Caco-2 (cell line): ENCODE results near the gene PIM3. TPM values are rescaled to one million over a fixed set of nuclear protein-coding genes. Genes with fewer than 3 reads are reported as not detected.
A peak's percentile ranks its signal among the peaks of the same experiment; 100 is the strongest.

Experiments used
- BruUV-seq: library from RNA; stranded (reverse); fragments of 400-500 nt; replicated peaks from 2 replicates; lab custom pipeline; 2021; lab: Mats Ljungman, UMichigan
- CTCF ChIA-PET: fragments of 300-600 bp; sonication (Branson Sonifier 250); formaldehyde crosslinking; loops from one replicate; lab custom pipeline; 2022; ENCODE audit warnings: antibody characterized with exemption; lab: Charles Lee
- POLR2A ChIA-PET: fragments of 300-600 bp; sonication (Branson Sonifier 250); formaldehyde crosslinking; loops from one replicate; lab custom pipeline; 2022; ENCODE audit warnings: antibody characterized with exemption; lab: Charles Lee
- DNase-seq, 2 experiments: peaks; one replicate each; pipeline versions ENCODE4 v3.0.0 to v3.0.0-alpha.2; 2020 to 2022
- H3K27me3 ChIP-seq: replicated peaks from 2 replicates; pipeline ENCODE4 v1.6.0; 2011; ENCODE audit warnings: low read length; ENCODE audit not compliant: control insufficient read depth, insufficient read depth
- H3K36me3 ChIP-seq: 2 replicates; pipeline ENCODE4 v1.5.1; 2011; ENCODE audit warnings: low read length; ENCODE audit not compliant: control insufficient read depth, insufficient read depth
- H3K4me1 ChIP-seq: fragments of 250-450 bp; sonication (Bioruptor Pico); 2 replicates; pipeline ENCODE4 v1.5.1; 2020; ENCODE audit warnings: mild to moderate bottlenecking
- H3K4me3 ChIP-seq: 2 replicates; pipeline ENCODE4 v1.5.1; 2011; ENCODE audit warnings: low read depth, mild to moderate bottlenecking, control low read depth, low read length
- H3K9me3 ChIP-seq: fragments of 250-450 bp; sonication (Bioruptor Pico); 2 replicates; pipeline ENCODE4 v1.5.1; 2020; ENCODE audit warnings: mild to moderate bottlenecking, moderate library complexity
- H3K27ac Mint-ChIP-seq: one replicate; pipeline ENCODE4 v1.8.0; 2022; ENCODE audit warnings: mixed read lengths; ENCODE audit not compliant: unreplicated experiment
- H3K27me3 Mint-ChIP-seq: one replicate; pipeline ENCODE4 v1.8.0; 2022; ENCODE audit warnings: mixed read lengths; ENCODE audit not compliant: insufficient read depth, unreplicated experiment
- H3K36me3 Mint-ChIP-seq: one replicate; pipeline ENCODE4 v1.8.0; 2022; ENCODE audit warnings: mild to moderate bottlenecking, mixed read lengths; ENCODE audit not compliant: insufficient read depth, unreplicated experiment
- H3K4me1 Mint-ChIP-seq: one replicate; pipeline ENCODE4 v1.8.0; 2022; ENCODE audit warnings: low read depth, mixed read lengths; ENCODE audit not compliant: unreplicated experiment
- H3K4me3 Mint-ChIP-seq: one replicate; pipeline ENCODE4 v1.8.0; 2022; ENCODE audit warnings: mild to moderate bottlenecking, moderate library complexity, mixed read lengths; ENCODE audit not compliant: unreplicated experiment
- H3K9me3 Mint-ChIP-seq: one replicate; pipeline ENCODE4 v1.8.0; 2022; ENCODE audit warnings: mixed read lengths; ENCODE audit not compliant: unreplicated experiment
- intact Hi-C: fragments of 100-400 bp; cut with micrococcal nuclease; formaldehyde crosslinking; loops from one replicate; pipeline ENCODE4 v1.10.0; 2022; ENCODE audit not compliant: unreplicated experiment
- total RNA-seq: library from RNA; stranded (reverse); gene quantifications from 2 replicates; pipeline ENCODE4 v1.2.3, GENCODE V29; 2022
- TF ChIP-seq, protein P1 (sequence below), 2 experiments: fragments of 200-600 bp in 1 of 2; IDR thresholded peaks; 1 replicate in 1 of 2; 2 replicates in 1 of 2; pipeline versions ENCODE4 v1.5.1 to v1.8.0; 2011 to 2022; ENCODE audit warnings: antibody characterized with exemption in 1 of 2, control low read depth in 1 of 2, inconsistent platforms in 1 of 2, low read depth in 1 of 2, low read length in 1 of 2, mild to moderate bottlenecking in 1 of 2, moderate library complexity in 1 of 2; ENCODE audit not compliant: insufficient read depth in 1 of 2, severe bottlenecking in 1 of 2, unreplicated experiment in 1 of 2

The PIM3 gene
- total RNA-seq, 1 experiment from 2014 or later, result 39.6 TPM

DNA sequence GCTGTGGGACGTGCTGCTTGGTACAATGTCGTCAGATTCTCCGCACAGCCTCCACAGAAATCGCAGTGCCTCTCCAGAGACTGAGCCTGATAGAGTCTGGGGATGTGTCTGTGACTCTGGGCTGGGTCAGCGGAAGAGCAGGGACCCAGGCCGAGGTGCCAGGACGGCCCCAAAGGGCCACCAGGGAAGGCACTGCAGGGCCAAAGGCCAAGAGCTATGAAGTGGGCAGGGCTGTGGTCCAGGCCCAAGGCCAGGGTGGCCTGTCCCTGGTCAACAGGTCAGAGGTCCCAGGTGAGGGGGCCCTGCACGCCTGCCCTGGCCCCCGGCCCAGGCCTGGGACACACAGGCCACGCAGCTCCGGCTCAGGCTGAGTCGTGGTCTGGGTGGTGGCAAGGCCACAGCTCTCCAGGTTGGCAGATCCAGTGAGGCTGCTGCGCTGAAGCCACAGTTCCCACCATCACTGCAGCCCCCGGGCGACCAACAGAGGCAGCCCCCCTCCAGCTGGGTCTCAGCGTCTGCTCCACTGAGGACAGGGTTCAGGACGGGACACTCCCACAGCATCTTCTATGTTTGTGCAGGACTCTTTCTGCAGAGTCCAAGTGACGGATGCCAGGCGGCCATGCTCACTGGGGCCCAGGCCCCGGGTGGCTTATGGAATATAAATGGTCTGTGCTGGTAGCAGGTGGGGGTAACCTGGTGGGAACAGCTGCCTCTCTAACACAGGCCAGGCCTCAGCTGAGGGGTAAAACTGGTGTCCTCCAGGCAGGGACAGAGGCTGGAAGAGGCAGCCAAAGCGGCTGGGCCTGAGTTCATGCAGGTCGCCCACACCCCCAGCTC lies 4.8 kb upstream of the PIM3 start:
- Histone ChIP-seq H3K9me3 (no peaks in the 10 kb centered on the region), H3K36me3 (no peaks in the 10 kb centered on the region), H3K4me3 (no peak overlapping the region), H3K4me1 (peaks cover 64% of the 10 kb centered on the region), H3K27me3 (no peaks in the 10 kb centered on the region)
- CTCF ChIA-PET, result no interaction called here
- intact Hi-C loops, result no loop called here
- no peak overlapping the region for H3K4me3 Mint-ChIP-seq
- H3K4me1 Mint-ChIP-seq, result peaks cover 15% of the 10 kb centered on the region
- POLR2A ChIA-PET, result no interaction called here
- H3K27ac Mint-ChIP-seq, result peak overlapping the region; percentile 48
- no peak for DNase-seq
- peaks cover 15% of the 10 kb centered on the region for H3K36me3 Mint-ChIP-seq
- TF ChIP-seq, protein P1, sequence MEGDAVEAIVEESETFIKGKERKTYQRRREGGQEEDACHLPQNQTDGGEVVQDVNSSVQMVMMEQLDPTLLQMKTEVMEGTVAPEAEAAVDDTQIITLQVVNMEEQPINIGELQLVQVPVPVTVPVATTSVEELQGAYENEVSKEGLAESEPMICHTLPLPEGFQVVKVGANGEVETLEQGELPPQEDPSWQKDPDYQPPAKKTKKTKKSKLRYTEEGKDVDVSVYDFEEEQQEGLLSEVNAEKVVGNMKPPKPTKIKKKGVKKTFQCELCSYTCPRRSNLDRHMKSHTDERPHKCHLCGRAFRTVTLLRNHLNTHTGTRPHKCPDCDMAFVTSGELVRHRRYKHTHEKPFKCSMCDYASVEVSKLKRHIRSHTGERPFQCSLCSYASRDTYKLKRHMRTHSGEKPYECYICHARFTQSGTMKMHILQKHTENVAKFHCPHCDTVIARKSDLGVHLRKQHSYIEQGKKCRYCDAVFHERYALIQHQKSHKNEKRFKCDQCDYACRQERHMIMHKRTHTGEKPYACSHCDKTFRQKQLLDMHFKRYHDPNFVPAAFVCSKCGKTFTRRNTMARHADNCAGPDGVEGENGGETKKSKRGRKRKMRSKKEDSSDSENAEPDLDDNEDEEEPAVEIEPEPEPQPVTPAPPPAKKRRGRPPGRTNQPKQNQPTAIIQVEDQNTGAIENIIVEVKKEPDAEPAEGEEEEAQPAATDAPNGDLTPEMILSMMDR (IDR thresholded peaks at IDR 0.05; ENCODE audit: insufficient read depth in 1 of 2, low read depth in 1 of 2, low read length in 1 of 2, severe bottlenecking in 1 of 2, unreplicated experiment in 1 of 2), result no peak
- H3K9me3 Mint-ChIP-seq, result no peaks in the 10 kb centered on the region
- BruUV-seq, result no TSS peak
- no peaks in the 10 kb centered on the region for H3K27me3 Mint-ChIP-seq

DNA sequence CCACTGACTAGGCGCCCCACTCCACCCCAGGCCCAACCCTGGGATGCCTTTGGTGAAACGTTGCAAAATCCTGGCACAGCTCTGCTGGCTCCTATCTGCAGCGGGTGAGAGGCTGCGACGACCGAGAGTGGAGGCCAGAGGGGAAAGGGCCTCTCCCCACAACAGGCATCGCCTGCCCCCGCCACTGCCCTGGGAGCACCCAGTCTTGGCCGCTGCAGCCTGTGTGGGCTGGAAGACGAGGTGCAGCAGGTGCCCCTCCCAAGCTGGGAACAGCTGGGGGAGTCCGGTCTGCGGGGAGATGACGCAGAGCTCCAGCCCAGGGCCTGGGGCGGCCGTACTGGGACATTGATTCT lies 4.2 kb upstream of the PIM3 start:
- CTCF ChIA-PET, result interaction anchor here (0.6 kb wide), 1 partner anchor 29 kb away, joined by 4 read pairs; no protein-coding TSS in a partner anchor
- peaks cover 19% of the 10 kb centered on the region for H3K36me3 Mint-ChIP-seq
- H3K4me1 ChIP-seq, result peaks cover 58% of the 10 kb centered on the region
- H3K9me3 Mint-ChIP-seq, result no peaks in the 10 kb centered on the region
- DNase-seq, result no peak
- POLR2A ChIA-PET, result no interaction called here
- peaks cover 15% of the 10 kb centered on the region for H3K4me1 Mint-ChIP-seq
- H3K4me3 ChIP-seq, result no peak overlapping the region
- no peak overlapping the region for H3K27ac Mint-ChIP-seq
- no peaks in the 10 kb centered on the region for H3K27me3 ChIP-seq
- TF ChIP-seq, protein P1 (IDR thresholded peaks at IDR 0.05; ENCODE audit: insufficient read depth in 1 of 2, low read depth in 1 of 2, low read length in 1 of 2, severe bottlenecking in 1 of 2, unreplicated experiment in 1 of 2), result no peak
- H3K9me3 ChIP-seq, result no peaks in the 10 kb centered on the region
- no TSS peak for BruUV-seq
- intact Hi-C loops, result no loop called here
- no peaks in the 10 kb centered on the region for H3K27me3 Mint-ChIP-seq
- no peak overlapping the region for H3K4me3 Mint-ChIP-seq
- H3K36me3 ChIP-seq, result no peaks in the 10 kb centered on the region

DNA sequence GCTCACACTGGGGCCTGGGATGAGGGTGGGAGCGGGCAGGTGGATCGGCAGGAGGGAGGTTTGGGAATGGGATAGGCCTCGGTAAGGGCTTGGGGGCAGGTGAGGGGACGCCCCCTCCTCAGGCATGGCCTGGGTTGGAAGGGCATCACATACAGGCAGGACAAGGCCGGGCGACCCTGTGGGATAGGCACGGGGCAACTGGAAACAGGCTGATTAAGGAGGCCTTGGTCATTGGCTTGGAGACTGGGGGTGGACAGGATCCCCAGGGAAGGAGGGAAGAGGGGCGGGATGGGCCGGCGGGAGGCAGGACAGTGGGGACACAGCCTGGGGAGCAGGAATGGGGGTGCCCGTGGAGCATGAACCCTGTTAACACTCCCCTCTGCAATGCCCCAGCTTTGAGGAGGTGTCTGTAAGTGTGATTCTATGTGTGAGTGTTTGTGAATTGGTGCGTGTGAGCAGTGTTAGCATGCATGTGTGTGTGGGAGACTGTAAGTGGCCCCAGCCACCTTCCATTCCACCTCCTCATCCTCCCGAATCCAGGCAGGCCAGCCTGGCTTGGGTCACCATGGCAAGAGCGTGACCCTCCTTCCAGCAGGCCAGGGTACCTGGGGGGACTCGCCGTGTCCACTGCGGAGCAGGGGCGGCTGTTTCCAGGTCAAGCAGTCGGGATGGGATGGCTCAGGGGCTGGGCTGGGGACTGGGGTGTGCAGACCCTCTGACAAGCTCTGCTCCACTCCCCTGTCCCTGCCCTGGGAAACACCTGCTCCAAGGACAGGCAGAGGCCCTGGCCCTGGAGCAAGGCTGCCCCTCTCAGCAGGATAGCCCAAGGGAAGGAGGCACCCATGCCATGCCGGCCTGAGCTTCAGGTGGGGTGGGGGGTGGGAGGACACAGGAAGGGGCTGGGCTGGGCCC lies 3.4 kb upstream of the PIM3 start:
- Mint-ChIP-seq H3K4me3 (no peak overlapping the region), H3K27ac (no peak overlapping the region), H3K36me3 (peaks cover 25% of the 10 kb centered on the region), H3K9me3 (no peaks in the 10 kb centered on the region), H3K27me3 (no peaks in the 10 kb centered on the region), H3K4me1 (peaks cover 12% of the 10 kb centered on the region)
- H3K9me3 ChIP-seq, result no peaks in the 10 kb centered on the region
- ChIA-PET POLR2A (no interaction called here), CTCF (interaction anchor here (0.6 kb wide), 1 partner anchor 28 kb away, joined by 4 read pairs; no protein-coding TSS in a partner anchor)
- intact Hi-C loops, result no loop called here
- TF ChIP-seq, protein P1 (IDR thresholded peaks at IDR 0.05; ENCODE audit: insufficient read depth in 1 of 2, low read depth in 1 of 2, low read length in 1 of 2, severe bottlenecking in 1 of 2, unreplicated experiment in 1 of 2), result no peak
- DNase-seq, result no peak
- no peak overlapping the region for H3K4me3 ChIP-seq
- peaks cover 50% of the 10 kb centered on the region for H3K4me1 ChIP-seq
- peaks cover 2% of the 10 kb centered on the region for H3K36me3 ChIP-seq
- no peaks in the 10 kb centered on the region for H3K27me3 ChIP-seq
- BruUV-seq, result no TSS peak
